Measurements from ENCODE around the gene GIT2.

GIT2 gene

DNA sequence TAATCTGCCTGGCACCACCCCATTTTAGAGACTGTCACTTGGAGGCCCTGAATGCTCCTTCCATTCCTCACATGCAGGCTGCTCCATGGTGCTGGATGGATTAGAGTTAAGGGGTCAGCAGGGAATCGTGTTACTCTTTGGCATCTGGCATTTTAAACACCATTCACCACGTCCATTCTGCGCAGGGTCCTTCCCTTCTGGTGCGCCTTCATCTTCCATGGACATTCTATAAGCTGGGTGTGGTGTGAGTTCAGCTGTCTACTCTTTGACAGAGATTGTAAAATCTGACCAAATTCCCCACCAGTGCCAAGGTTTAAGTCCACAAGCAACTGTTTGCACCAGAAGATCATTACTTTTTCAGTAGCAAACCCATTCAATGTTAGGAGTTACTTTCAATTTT is 47.8 kb downstream of the GIT2 start:
- TF ChIP-seq GLIS3 (CRISPR knock-in tag; IDR thresholded peaks at IDR 0.05) (no peak), ZNF70 (CRISPR knock-in tag; IDR thresholded peaks at IDR 0.05) (no peak), TCF4 (CRISPR knock-in tag; IDR thresholded peaks at IDR 0.05; ENCODE audit: borderline replicate concordance) (no peak), PATZ1 (CRISPR knock-in tag; IDR thresholded peaks at IDR 0.05; ENCODE audit: borderline replicate concordance) (no peak), RARB (CRISPR knock-in tag; IDR thresholded peaks at IDR 0.05) (no peak), POU6F1 (CRISPR knock-in tag; IDR thresholded peaks at IDR 0.05; ENCODE audit: borderline replicate concordance, low read depth) (no peak), PPARA (CRISPR knock-in tag; IDR thresholded peaks at IDR 0.05; ENCODE audit: borderline replicate concordance) (no peak), ESRRG (CRISPR knock-in tag; IDR thresholded peaks at IDR 0.05) (no peak), ZNF8 (CRISPR knock-in tag; IDR thresholded peaks at IDR 0.05) (no peak), ZFP3 (CRISPR knock-in tag; IDR thresholded peaks at IDR 0.05) (no peak), SNAI2 (CRISPR knock-in tag; IDR thresholded peaks at IDR 0.05) (no peak), ARNTL (CRISPR knock-in tag; IDR thresholded peaks at IDR 0.05; ENCODE audit: borderline replicate concordance, low read depth) (no peak)
- TF ChIP-seq, protein P1, sequence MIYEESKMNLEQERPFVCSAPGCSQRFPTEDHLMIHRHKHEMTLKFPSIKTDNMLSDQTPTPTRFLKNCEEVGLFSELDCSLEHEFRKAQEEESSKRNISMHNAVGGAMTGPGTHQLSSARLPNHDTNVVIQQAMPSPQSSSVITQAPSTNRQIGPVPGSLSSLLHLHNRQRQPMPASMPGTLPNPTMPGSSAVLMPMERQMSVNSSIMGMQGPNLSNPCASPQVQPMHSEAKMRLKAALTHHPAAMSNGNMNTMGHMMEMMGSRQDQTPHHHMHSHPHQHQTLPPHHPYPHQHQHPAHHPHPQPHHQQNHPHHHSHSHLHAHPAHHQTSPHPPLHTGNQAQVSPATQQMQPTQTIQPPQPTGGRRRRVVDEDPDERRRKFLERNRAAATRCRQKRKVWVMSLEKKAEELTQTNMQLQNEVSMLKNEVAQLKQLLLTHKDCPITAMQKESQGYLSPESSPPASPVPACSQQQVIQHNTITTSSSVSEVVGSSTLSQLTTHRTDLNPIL (CRISPR knock-in tag; IDR thresholded peaks at IDR 0.05; ENCODE audit: low read depth): no peak
- no peak for ATAC-seq

DNA sequence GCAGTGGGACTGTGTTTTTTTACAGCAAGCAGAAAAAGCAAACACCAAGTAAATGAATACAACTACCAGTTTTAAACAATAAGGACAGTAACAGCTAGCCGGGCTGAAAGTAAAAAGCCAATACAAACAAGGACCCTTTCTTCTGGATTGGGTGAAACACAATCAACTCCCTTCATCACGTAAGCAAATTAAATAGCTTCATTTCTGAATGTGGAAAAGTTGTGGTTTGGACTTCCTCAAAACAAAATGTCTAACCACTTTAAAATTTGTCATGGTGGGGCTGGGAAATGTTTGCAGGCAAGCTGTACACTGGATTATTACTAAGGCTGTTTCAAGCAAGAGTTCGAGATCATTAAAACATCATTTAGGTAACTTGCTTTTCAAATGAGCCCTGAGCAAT is 48.6 kb downstream of the GIT2 start:
- no peak for TF ChIP-seq ARNTL (CRISPR knock-in tag; IDR thresholded peaks at IDR 0.05; ENCODE audit: borderline replicate concordance, low read depth)
- TF ChIP-seq PPARA (CRISPR knock-in tag; IDR thresholded peaks at IDR 0.05; ENCODE audit: borderline replicate concordance): no peak
- TF ChIP-seq ISL1 (CRISPR knock-in tag; IDR thresholded peaks at IDR 0.05): no peak
- no peak for TF ChIP-seq CSDC2 (CRISPR knock-in tag; IDR thresholded peaks at IDR 0.05)
- no peak for TF ChIP-seq TCF4 (CRISPR knock-in tag; IDR thresholded peaks at IDR 0.05; ENCODE audit: borderline replicate concordance)
- no peak for TF ChIP-seq SNAI2 (CRISPR knock-in tag; IDR thresholded peaks at IDR 0.05)
- no peak for TF ChIP-seq ZC3H10 (CRISPR knock-in tag; IDR thresholded peaks at IDR 0.05)
- no peak for TF ChIP-seq ZFP3 (CRISPR knock-in tag; IDR thresholded peaks at IDR 0.05)
- TF ChIP-seq OSR1 (CRISPR knock-in tag; IDR thresholded peaks at IDR 0.05): no peak
- no peak for TF ChIP-seq ZFP30 (CRISPR knock-in tag; IDR thresholded peaks at IDR 0.05)
- no peak for TF ChIP-seq PATZ1 (CRISPR knock-in tag; IDR thresholded peaks at IDR 0.05; ENCODE audit: borderline replicate concordance)
- no peak for TF ChIP-seq BACH2 (CRISPR knock-in tag; IDR thresholded peaks at IDR 0.05; ENCODE audit: borderline replicate concordance)
- TF ChIP-seq, protein P1 (CRISPR knock-in tag; IDR thresholded peaks at IDR 0.05; ENCODE audit: low read depth): no peak
- no peak for ATAC-seq

DNA sequence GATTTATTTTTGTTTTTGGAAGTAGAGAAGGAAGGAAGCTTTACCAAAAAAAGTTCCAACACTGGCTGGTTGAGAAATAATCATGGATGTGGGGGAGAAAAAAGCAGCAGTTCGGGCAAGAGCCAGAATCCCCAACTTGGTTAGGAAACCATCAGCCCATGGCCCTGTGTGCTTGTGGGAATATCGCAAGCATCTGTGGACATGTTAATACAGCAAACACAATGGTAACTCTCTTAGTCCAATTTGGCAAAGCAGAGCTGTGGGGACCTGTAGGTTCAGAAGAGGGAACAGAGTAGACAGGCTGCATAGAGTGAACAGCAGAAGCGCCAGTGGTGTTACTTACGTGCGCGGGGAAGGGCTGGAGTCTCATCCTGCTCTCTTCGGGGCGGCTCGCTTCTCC is 49.3 kb downstream of the GIT2 start:
- ATAC-seq: no peak
- TF ChIP-seq CSDC2 (CRISPR knock-in tag; IDR thresholded peaks at IDR 0.05) (no peak), ZNF565 (CRISPR knock-in tag; conservative IDR thresholded peaks at IDR 0.05; ENCODE audit: low read depth) (no peak), BACH2 (CRISPR knock-in tag; IDR thresholded peaks at IDR 0.05; ENCODE audit: borderline replicate concordance) (no peak), ZFP30 (CRISPR knock-in tag; IDR thresholded peaks at IDR 0.05) (no peak), RARB (CRISPR knock-in tag; IDR thresholded peaks at IDR 0.05) (no peak), GLIS3 (CRISPR knock-in tag; IDR thresholded peaks at IDR 0.05) (no peak), ZNF70 (CRISPR knock-in tag; IDR thresholded peaks at IDR 0.05) (no peak), POU6F1 (CRISPR knock-in tag; IDR thresholded peaks at IDR 0.05; ENCODE audit: borderline replicate concordance, low read depth) (no peak)
- TF ChIP-seq, protein P2, sequence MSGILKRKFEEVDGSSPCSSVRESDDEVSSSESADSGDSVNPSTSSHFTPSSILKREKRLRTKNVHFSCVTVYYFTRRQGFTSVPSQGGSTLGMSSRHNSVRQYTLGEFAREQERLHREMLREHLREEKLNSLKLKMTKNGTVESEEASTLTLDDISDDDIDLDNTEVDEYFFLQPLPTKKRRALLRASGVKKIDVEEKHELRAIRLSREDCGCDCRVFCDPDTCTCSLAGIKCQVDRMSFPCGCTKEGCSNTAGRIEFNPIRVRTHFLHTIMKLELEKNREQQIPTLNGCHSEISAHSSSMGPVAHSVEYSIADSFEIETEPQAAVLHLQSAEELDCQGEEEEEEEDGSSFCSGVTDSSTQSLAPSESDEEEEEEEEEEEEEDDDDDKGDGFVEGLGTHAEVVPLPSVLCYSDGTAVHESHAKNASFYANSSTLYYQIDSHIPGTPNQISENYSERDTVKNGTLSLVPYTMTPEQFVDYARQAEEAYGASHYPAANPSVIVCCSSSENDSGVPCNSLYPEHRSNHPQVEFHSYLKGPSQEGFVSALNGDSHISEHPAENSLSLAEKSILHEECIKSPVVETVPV (CRISPR knock-in tag; IDR thresholded peaks at IDR 0.05): no peak
- TF ChIP-seq, protein P1 (CRISPR knock-in tag; IDR thresholded peaks at IDR 0.05; ENCODE audit: low read depth): no peak

Measured in SK-N-SH treated with all-trans-retinoic acid at 6 μM for 48 hours (cell line).